HG02610 (cell line): ENCODE results near the gene CNKSR3.

Experiments
- ATAC-seq: cut with Tn5 transposase; IDR thresholded peaks from one replicate; pipeline ENCODE4 v1.9.1; 2021; ENCODE audit warnings: mild to moderate bottlenecking, moderate library complexity; ENCODE audit not compliant: unreplicated experiment

Gene CNKSR3

GRCh38 chr6:154390034-154390433, 120.5 kb downstream of the CNKSR3 start:
- ATAC-seq: no peak

GRCh38 chr6:154388803-154389202, 121.7 kb downstream of the CNKSR3 start:
- ATAC-seq: no peak

- no peak for ATAC-seq
These were observed 123.4 kb downstream of the CNKSR3 start for GRCh38 chr6:154386848-154387717.

GRCh38 chr6:154384191-154384590, 126.3 kb downstream of the CNKSR3 start:
- no peak for ATAC-seq

GRCh38 chr6:154383273-154383672, 127.2 kb downstream of the CNKSR3 start:
- no peak for ATAC-seq

GRCh38 chr6:154382740-154383139, 127.7 kb downstream of the CNKSR3 start:
- no peak for ATAC-seq

- ATAC-seq: no peak
These were observed 128.9 kb downstream of the CNKSR3 start for GRCh38 chr6:154381548-154381947.

GRCh38 chr6:154380741-154381140, 129.7 kb downstream of the CNKSR3 start:
- no peak for ATAC-seq

GRCh38 chr6:154379585-154379984, 130.9 kb downstream of the CNKSR3 start:
- ATAC-seq: no peak

- no peak for ATAC-seq
These were observed 132.0 kb downstream of the CNKSR3 start for GRCh38 chr6:154378518-154378917.

GRCh38 chr6:154377726-154378125, 132.8 kb downstream of the CNKSR3 start:
- no peak for ATAC-seq

- ATAC-seq: no peak
These were observed 136.5 kb downstream of the CNKSR3 start for GRCh38 chr6:154373971-154374370.

- ATAC-seq: no peak
These were observed 139.2 kb downstream of the CNKSR3 start for GRCh38 chr6:154371281-154371680.

GRCh38 chr6:154370545-154370944, 139.9 kb downstream of the CNKSR3 start:
- ATAC-seq: peak; percentile 70

- ATAC-seq: no peak
These were observed 142.4 kb downstream of the CNKSR3 start for GRCh38 chr6:154367839-154368695.

- no peak for ATAC-seq
These were observed 143.1 kb downstream of the CNKSR3 start for GRCh38 chr6:154367336-154367735.

- ATAC-seq: no peak
These were observed 146.7 kb downstream of the CNKSR3 start for GRCh38 chr6:154363821-154364220.

GRCh38 chr6:154361476-154361875, 149.0 kb downstream of the CNKSR3 start:
- no peak for ATAC-seq

GRCh38 chr6:154360476-154360875, 150.0 kb downstream of the CNKSR3 start:
- ATAC-seq: no peak

- ATAC-seq: no peak
These were observed 150.8 kb downstream of the CNKSR3 start for GRCh38 chr6:154359679-154360078.

GRCh38 chr6:154359161-154359574, 151.3 kb downstream of the CNKSR3 start:
- ATAC-seq: no peak

GRCh38 chr6:154358019-154358545, 152.4 kb downstream of the CNKSR3 start:
- ATAC-seq: no peak
